ENCODE data around the gene XIRP1.

GRCh38 chr3:39224288-39224687, 31.9 kb upstream of the XIRP1 start:
- TF ChIP-seq CTCF (IDR thresholded peaks at IDR 0.05) = no peak
- TF ChIP-seq POLR2A (IDR thresholded peaks at IDR 0.05; ENCODE audit: low read depth) = no peak
- TF ChIP-seq EP300 (IDR thresholded peaks at IDR 0.05) = no peak
- no peak for TF ChIP-seq POLR2AphosphoS5 (IDR thresholded peaks at IDR 0.05)
